Measurements from ENCODE around the gene MYO9B. TPM values are rescaled to one million over a fixed set of nuclear protein-coding genes. Genes with fewer than 3 reads are reported as not detected.

The MYO9B gene
- total RNA-seq, 1 experiment from 2014 or later, result 74.6 TPM

GRCh38 chr19:17129377-17129776 lies 53.8 kb downstream of the MYO9B start:
- ATAC-seq, result no peak
- no peaks in the 10 kb centered on the region for H3K9me2 ChIP-seq (ENCODE audit: insufficient read depth)
- intact Hi-C loops (cut with micrococcal nuclease), result no loop called here
- no peaks in the 10 kb centered on the region for H4K20me1 ChIP-seq (ENCODE audit: insufficient read depth)
- DNase-seq (ENCODE audit: low read depth, low spot score), result no peak
- RAD21 ChIA-PET (ENCODE audit: low non-redundant PET in 1 of 2, low total read pairs in 2 of 2, uncharacterized antibody in 2 of 2, unreplicated experiment in 2 of 2), result no interaction called here
- H3K79me2 ChIP-seq (ENCODE audit: insufficient read depth, low read length), result peaks cover 17% of the 10 kb centered on the region; the same call in 1 of the 2 replicates
- H2AFZ ChIP-seq (ENCODE audit: low read depth, low read length, poor library complexity, severe bottlenecking), result no peak overlapping the region
- peaks cover 23 to 32% of the 10 kb centered on the region in 2 experiments for H3K4me1 ChIP-seq (ENCODE audit: control insufficient read depth in 1 of 2, insufficient read depth in 2 of 2, low read length in 2 of 2)
- CTCF ChIA-PET, result no interaction called here
- no TSS peak for BruUV-seq (replicated peaks)
- TF ChIP-seq REST (IDR thresholded peaks at IDR 0.05; ENCODE audit: low read depth) (no peak), CEBPB (IDR thresholded peaks at IDR 0.05; ENCODE audit: low read depth) (no peak), ZNF274 (IDR thresholded peaks at IDR 0.05; ENCODE audit: low read depth, low read length) (no peak), EZH2phosphoT487 (IDR thresholded peaks at IDR 0.05; ENCODE audit: borderline replicate concordance) (no peak), SP1 (IDR thresholded peaks at IDR 0.05; ENCODE audit: low read depth) (no peak), SIN3A (IDR thresholded peaks at IDR 0.05; ENCODE audit: low read depth) (no peak), ZBTB33 (IDR thresholded peaks at IDR 0.05; ENCODE audit: extremely low read depth, insufficient replicate concordance, low read length) (no peak), MAX (IDR thresholded peaks at IDR 0.05) (no peak), TCF7L2 (IDR thresholded peaks at IDR 0.05; ENCODE audit: borderline replicate concordance, extremely low read depth, insufficient read depth, insufficient read length) (no peak), CTCF (IDR thresholded peaks at IDR 0.05 in 2 of 3, conservative IDR thresholded peaks at IDR 0.05 in 1 of 3; ENCODE audit: borderline replicate concordance in 1 of 3, insufficient read depth in 1 of 3, low read depth in 2 of 3, low read length in 2 of 3) (no peak), EGR1 (IDR thresholded peaks at IDR 0.05; ENCODE audit: low read depth) (no peak), CBX3 (IDR thresholded peaks at IDR 0.05; ENCODE audit: low read depth) (no peak), JUND (IDR thresholded peaks at IDR 0.05) (no peak), ELF1 (IDR thresholded peaks at IDR 0.05; ENCODE audit: borderline replicate concordance, low read depth) (no peak), POLR2A (IDR thresholded peaks at IDR 0.05; ENCODE audit: borderline replicate concordance, extremely low read depth, insufficient read depth, insufficient read length) (no peak), EZH2 (IDR thresholded peaks at IDR 0.05) (no peak), SRF (IDR thresholded peaks at IDR 0.05; ENCODE audit: low read depth) (no peak), RAD21 (IDR thresholded peaks at IDR 0.05; ENCODE audit: low read depth) (no peak), YY1 (IDR thresholded peaks at IDR 0.05; ENCODE audit: extremely low read depth, insufficient replicate concordance, low read depth, low read length) (no peak), POLR2AphosphoS5 (IDR thresholded peaks at IDR 0.05; ENCODE audit: low read depth, low read length) (no peak)
- H3K4me3 ChIP-seq (replicated peaks in 1 of 2; ENCODE audit: low read depth in 1 of 2, low read length in 2 of 2), result no peak overlapping the region
- H3K4me2 ChIP-seq (ENCODE audit: low read length), result no peak overlapping the region
- no peaks in the 10 kb centered on the region for H3K9me3 ChIP-seq (ENCODE audit: control insufficient read depth in 1 of 2, insufficient read depth in 1 of 2, low read depth in 1 of 2, low read length in 2 of 2)
- H3K9ac ChIP-seq (ENCODE audit: low read length), result no peak overlapping the region
- H3K27ac ChIP-seq (ENCODE audit: low read depth, low read length), result no peak overlapping the region
- H3K36me3 ChIP-seq (ENCODE audit: control insufficient read depth in 1 of 2, insufficient read depth in 2 of 2, low read length in 2 of 2), result peaks cover 0 to 3% of the 10 kb centered on the region in 2 experiments; a peak in 1 of 4 replicates
- no peaks in the 10 kb centered on the region for H3K27me3 ChIP-seq (ENCODE audit: insufficient read depth, low read length)
- POLR2A ChIA-PET, result no interaction called here

Measured in HCT116 (cell line).